NCI-H460 (cell line): ENCODE data around the gene RPS16. TPM values are rescaled to one million over a fixed set of nuclear protein-coding genes. Genes with fewer than 3 reads are reported as not detected.
A peak's percentile ranks its signal among the peaks of the same experiment; 100 is the strongest.

Source experiments
- DNase-seq: peaks from one replicate; pipeline ENCODE4 v3.0.0-alpha.2; 2016; ENCODE audit warnings: low read depth; ENCODE audit errors: extremely low read depth
- total RNA-seq: library from RNA; depleted of rRNA; stranded (reverse); fragments of >200 nt; shearing (Covaris generic); gene quantifications from 2 replicates; pipeline ENCODE4 v1.2.3, GENCODE V29; 2014

RPS16 gene
- total RNA-seq, 1 experiment from 2014 or later: 944 TPM

- no peak for DNase-seq
These were observed 27.1 kb downstream of the RPS16 start for GRCh38 chr19:39408392-39409207.

DNA sequence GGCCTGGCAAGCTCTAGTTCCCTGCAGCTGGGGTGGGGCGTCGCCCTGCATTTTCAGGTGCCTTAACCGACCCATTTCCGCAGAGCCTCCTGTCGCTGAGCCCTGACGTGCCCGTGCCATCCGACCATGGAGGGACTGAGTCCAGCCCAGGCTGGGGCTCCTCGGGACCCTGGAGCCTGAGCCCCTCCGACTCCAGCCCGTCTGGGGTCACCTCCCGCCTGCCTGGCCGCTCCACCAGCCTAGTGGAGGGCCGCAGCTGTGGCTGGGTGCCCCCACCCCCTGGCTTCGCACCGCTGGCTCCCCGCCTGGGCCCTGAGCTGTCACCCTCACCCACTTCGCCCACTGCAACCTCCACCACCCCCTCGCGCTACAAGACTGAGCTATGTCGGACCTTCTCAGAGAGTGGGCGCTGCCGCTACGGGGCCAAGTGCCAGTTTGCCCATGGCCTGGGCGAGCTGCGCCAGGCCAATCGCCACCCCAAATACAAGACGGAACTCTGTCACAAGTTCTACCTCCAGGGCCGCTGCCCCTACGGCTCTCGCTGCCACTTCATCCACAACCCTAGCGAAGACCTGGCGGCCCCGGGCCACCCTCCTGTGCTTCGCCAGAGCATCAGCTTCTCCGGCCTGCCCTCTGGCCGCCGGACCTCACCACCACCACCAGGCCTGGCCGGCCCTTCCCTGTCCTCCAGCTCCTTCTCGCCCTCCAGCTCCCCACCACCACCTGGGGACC, 27.9 kb downstream of the RPS16 start:
- DNase-seq: no peak

GRCh38 chr19:39407410-39407659, 28.4 kb downstream of the RPS16 start:
- DNase-seq: no peak

GRCh38 chr19:39406656-39407409, 28.9 kb downstream of the RPS16 start, which contains the start of gene ZFP36:
Gene ZFP36 (plus strand): TSS chr19:39406847. CDS start chr19:39406905, 58 bp downstream.
- peak; percentile 81 for DNase-seq

GRCh38 chr19:39405958-39406655, 29.6 kb downstream of the RPS16 start:
- DNase-seq: no peak

DNA sequence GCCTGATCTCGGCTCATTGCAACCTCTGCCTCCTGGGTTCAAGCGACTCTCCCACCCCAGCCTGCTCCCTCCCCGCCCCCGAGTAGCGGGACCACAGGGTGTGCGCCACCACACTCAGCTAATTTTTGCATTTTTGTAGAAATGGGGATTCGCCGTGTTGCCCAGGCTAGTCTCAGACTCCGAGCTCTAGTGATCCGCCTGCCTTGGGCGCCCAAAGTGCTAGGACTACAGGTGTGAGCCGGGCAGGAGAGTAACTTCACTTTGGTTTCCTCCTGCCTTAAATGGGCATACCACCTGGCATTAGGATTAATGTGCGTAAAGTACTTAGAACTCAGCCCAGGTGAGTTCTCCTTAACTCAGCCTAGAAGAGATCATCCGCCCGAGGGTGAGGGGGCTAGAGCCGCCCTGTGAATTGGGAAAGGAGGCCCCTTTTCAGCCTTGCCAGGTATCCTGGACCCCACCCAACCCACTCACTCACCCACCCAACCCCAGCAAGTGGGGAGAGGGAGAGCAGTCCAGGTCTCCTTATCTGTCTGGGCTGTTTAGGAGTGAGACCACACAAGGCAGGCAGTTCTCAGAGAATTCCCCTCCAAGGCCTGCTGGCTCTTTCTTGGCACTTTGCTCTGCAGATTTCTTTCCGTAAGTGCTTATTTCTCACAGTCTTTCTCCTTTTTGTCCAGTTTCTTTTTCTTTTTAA, 30.3 kb downstream of the RPS16 start:
- no peak for DNase-seq

GRCh38 chr19:39403331-39404312, 32.1 kb downstream of the RPS16 start:
- DNase-seq: peak; percentile 91

DNA sequence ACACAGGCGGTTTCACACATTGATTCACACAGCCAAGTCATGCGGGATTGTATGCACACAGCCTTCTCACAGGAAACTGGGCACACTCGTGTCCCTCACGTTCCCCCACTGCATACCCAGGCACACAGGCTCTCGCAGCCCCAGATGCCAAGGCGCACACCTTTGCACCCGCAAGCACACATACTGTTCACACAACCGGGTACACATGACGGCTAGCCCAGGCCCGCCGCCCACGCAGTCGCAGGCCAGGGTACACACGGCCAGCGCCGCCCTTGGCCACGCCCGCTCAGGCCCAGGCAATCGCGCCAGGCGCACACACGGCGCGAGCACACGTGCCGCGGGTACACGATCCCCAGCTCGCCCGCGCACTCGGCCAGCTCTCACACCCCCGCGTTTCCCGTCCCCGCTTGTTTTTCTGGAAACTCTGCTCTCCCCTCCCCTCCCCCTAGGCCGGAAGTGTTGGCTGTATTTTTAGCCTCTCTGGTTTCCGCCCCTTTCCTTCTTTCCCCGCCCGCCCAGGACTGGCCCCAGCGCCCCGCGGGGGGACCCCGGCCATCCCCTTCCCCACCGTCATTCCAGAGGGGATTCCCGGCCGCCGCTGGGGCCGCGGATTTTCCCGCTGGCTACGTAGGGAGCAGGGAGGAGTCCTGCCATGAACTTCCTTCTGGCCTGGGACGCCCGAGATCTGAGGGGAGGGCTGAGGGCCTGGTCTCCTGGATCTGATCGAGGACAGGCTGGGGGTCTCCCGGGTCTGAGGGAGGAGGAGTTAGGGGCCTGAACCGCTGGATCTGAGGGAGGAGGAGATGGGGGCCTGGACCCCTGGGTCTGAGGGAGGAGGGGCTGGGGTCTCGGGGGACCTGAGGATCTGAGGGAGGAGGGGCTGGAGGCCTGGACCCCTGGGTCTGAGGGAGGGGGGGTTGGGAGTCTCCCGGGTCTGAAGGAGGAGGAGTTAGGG, 33.1 kb downstream of the RPS16 start:
- DNase-seq: no peak

GRCh38 chr19:39401549-39402345, 34.0 kb downstream of the RPS16 start:
- DNase-seq: peak; percentile 65

DNA sequence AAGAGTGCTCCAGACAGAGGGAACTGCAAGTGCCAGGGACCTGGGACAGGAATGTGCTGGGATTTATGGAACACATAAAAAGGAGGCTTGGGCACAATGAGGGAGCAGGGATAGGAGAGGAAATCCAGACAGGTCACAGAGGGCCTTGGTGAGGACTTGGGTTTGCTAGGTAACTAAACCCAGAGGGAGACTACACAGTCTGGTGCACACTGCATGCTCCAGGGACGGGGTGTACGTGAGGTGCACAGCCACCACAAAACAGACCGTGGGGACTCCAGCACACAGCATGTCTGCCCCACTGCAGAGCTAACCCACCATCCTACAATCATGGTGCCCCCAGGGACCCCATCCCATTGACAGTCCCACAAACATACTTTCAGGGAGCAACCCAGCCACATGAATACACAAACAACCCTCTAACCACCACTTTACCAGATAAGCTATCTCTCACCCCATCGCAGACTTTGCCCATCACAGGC, 34.6 kb downstream of the RPS16 start:
- DNase-seq: no peak

GRCh38 chr19:39400061-39400460, 35.7 kb downstream of the RPS16 start:
- no peak for DNase-seq

DNA sequence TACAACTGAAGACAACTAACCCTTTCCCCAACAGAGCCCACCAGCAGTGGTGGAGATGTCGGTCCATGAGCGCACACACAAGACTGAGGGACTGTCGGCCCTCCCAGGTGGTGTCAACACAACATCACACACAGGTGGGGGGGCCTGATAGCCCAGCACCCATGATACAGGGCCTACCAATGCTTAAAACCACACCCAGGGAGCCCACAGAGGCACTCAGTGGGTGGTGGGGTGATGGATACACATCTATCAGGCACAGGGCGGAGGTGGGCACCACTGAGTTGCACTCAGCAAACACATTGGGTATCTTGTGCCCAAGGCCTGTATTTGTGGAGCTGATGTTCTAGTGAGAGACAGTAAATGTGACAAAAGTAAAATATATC, 36.1 kb downstream of the RPS16 start:
- DNase-seq: no peak

DNA sequence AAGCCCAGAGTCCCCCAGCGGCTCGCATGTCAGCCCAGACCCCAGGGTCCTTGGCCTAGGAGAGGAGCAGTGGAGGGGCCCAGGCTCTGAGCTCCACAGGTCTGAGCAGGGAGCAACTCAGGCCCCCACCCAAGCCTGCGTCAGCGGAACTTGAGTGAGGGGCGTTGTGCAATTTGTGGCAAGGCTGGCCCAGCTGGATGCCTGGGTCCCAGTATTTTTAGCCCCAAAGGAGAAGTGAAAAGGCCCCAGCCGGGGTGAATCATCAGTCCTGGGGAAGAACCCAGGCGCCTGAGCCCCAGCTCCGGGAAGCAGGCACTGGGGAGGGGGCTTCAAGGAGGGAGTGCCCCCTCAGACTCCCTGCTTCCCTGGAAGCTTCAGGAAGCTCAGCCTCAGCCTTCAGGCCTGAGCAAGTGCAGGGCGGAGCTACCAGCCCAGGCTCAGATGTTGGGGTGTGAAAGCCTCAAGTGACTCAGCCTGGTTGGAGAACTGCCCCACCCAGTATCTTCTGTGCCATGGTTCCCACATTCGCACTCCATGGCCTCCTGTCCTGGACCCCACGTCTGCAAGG, 37.4 kb downstream of the RPS16 start:
- DNase-seq: peak; percentile 83

- peak; percentile 86 for DNase-seq
These were observed 38.1 kb downstream of the RPS16 start for GRCh38 chr19:39397360-39398296.

DNA sequence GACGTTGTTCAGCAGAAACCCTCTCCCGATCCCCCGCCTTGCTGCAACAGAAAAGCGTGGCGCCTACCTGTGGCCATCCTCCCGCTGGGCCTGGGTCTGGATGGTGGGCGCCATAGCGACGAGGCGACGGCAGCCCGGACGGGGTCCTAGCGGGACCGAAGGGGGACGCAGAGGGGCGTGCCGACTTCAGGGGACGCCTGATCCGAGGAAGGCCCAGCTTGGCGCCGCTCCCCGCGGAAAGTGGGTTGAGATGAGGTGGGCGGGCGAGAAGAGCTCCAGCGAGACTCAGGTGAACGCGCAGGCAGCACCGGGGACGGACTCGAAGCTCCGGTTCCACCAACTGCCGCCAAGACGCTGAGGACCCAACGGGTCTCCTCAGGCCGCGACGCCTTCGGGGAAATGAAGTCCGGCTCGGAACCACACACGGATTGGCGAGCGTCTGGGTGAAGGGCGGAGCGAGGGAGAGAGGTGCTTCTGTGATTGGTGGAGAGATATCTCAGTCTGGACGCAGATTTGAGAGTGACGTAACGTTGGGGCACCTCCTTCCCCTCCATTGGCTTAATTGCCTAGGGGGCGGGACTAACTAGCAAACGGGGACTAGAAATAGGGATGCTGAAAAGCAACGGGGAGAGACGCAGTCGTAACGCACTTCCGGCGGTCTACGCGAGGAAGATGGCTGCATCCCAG, 44.9 kb downstream of the RPS16 start, which contains the start of the genes MED29 and PAF1:
MED29 (plus strand) TSS at position 628 of the 687 bp plus-strand sequence; CDS start at position 673, 45 bp downstream.
PAF1 (minus strand) TSS at position 356 of the 687 bp plus-strand sequence; CDS start at position 114, 242 bp downstream.
- DNase-seq: peak; percentile 99
